RPMI8226 (cell line): ENCODE data around the gene SLC17A2.
"Not testable (repeated sequence)": the region's sequence is repeated elsewhere in the genome, so short reads cannot be mapped to it uniquely, and the experiment has no call there.

Experiments used
- DNase-seq: peaks from one replicate; pipeline ENCODE4 v3.0.0-alpha.2; 2015

SLC17A2 gene

GRCh38 chr6:25951296-25952032 lies 21.0 kb upstream of the SLC17A2 start:
- no peak for DNase-seq

- DNase-seq: no peak
These were observed 19.8 kb upstream of the SLC17A2 start for GRCh38 chr6:25950297-25950696.

GRCh38 chr6:25949695-25950094 lies 19.2 kb upstream of the SLC17A2 start:
- no peak for DNase-seq

GRCh38 chr6:25947492-25947891 lies 17.0 kb upstream of the SLC17A2 start:
- DNase-seq: not testable (repeated sequence)

GRCh38 chr6:25946631-25947030 lies 16.1 kb upstream of the SLC17A2 start:
- no peak for DNase-seq

GRCh38 chr6:25945738-25946137 lies 15.2 kb upstream of the SLC17A2 start:
- DNase-seq: not testable (repeated sequence)

- DNase-seq: no peak
These were observed 14.4 kb upstream of the SLC17A2 start for GRCh38 chr6:25944688-25945574.

- no peak for DNase-seq
These were observed 13.4 kb upstream of the SLC17A2 start for GRCh38 chr6:25943887-25944286.

GRCh38 chr6:25942561-25943147 lies 12.2 kb upstream of the SLC17A2 start:
- DNase-seq: peak; percentile 48

GRCh38 chr6:25939593-25939992 lies 9.1 kb upstream of the SLC17A2 start:
- DNase-seq: no peak

- DNase-seq: no peak
These were observed 5.5 kb upstream of the SLC17A2 start for GRCh38 chr6:25935953-25936352.

GRCh38 chr6:25934735-25935313 lies 4.3 kb upstream of the SLC17A2 start:
- DNase-seq: no peak

- DNase-seq: no peak
These were observed 3.7 kb upstream of the SLC17A2 start for GRCh38 chr6:25934156-25934555.

GRCh38 chr6:25931411-25931709 lies 869 bp upstream of the SLC17A2 start:
- DNase-seq: no peak

GRCh38 chr6:25929785-25930184 lies 706 bp downstream of the SLC17A2 start:
- not testable (repeated sequence) for DNase-seq

GRCh38 chr6:25928562-25929324 lies 1.7 kb downstream of the SLC17A2 start:
- DNase-seq: no peak

GRCh38 chr6:25927756-25928216 lies 2.7 kb downstream of the SLC17A2 start:
- DNase-seq: no peak

GRCh38 chr6:25927178-25927577 lies 3.3 kb downstream of the SLC17A2 start:
- DNase-seq: no peak

- DNase-seq: no peak
These were observed 4.6 kb downstream of the SLC17A2 start for GRCh38 chr6:25925876-25926275.

- DNase-seq: no peak
These were observed 8.2 kb downstream of the SLC17A2 start for GRCh38 chr6:25922301-25922700.

- DNase-seq: no peak
These were observed 8.8 kb downstream of the SLC17A2 start for GRCh38 chr6:25921525-25922203.

GRCh38 chr6:25919657-25920056 lies 10.8 kb downstream of the SLC17A2 start:
- no peak for DNase-seq
